Central memory CD8-positive, alpha-beta T cell (primary cell): Measurements from ENCODE around the gene PLEKHA6.

Source experiments
- ATAC-seq: fragments of 150-1000 bp; cut with Tn5 transposase; replicated peaks from 2 replicates; pipeline ENCODE4 v1.10.0; 2022; ENCODE audit warnings: mild to moderate bottlenecking, moderate FRiP score, moderate number of reproducible peaks; ENCODE audit not compliant: poor library complexity, severe bottlenecking; ENCODE audit errors: extremely low read depth
- DNase-seq, 2 donors: peaks; one replicate each; pipeline ENCODE4 v3.0.0; 2021; ENCODE audit warnings: low spot score in 2 of 2
- H3K27ac Mint-ChIP-seq: one replicate; pipeline ENCODE4 v1.8.0; 2022; ENCODE audit warnings: low read depth, mild to moderate bottlenecking, moderate library complexity, mixed read lengths
- H3K27me3 Mint-ChIP-seq: one replicate; pipeline ENCODE4 v1.8.0; 2022; ENCODE audit warnings: mixed read lengths
- H3K36me3 Mint-ChIP-seq: one replicate; pipeline ENCODE4 v1.8.0; 2022; ENCODE audit warnings: mild to moderate bottlenecking, moderate library complexity, mixed read lengths; ENCODE audit not compliant: insufficient read depth
- H3K4me1 Mint-ChIP-seq: one replicate; pipeline ENCODE4 v1.8.0; 2022; ENCODE audit warnings: mixed read lengths
- H3K4me3 Mint-ChIP-seq: one replicate; pipeline ENCODE4 v1.8.0; 2022; ENCODE audit warnings: mild to moderate bottlenecking, moderate library complexity, mixed read lengths
- H3K9me3 Mint-ChIP-seq: one replicate; pipeline ENCODE4 v1.8.0; 2022; ENCODE audit warnings: mixed read lengths

Gene PLEKHA6

DNA sequence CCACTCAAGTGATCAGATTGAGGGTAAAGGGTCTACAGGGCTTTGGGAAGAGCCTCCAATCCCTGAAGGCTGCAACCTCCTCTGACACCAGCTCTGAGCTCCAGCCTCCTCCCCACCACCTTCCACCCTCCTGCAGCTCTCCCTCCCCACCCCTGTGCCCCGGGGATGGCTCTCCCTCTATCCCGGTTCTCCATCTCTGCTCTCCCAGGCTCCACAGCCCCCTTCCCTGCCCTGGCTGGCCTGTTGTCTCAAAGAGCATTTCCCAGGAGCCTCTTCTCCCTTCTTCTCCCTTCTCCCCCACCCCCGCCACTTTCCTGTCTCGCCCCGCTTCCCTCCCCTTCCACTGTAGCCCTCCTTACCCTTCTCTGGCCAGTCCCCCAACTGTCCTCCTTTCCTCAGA is 1.1 kb downstream of the PLEKHA6 start:
- H3K4me3 Mint-ChIP-seq: no peak overlapping the region
- H3K36me3 Mint-ChIP-seq: no peaks in the 10 kb centered on the region
- peaks cover 37% of the 10 kb centered on the region for H3K27me3 Mint-ChIP-seq
- H3K27ac Mint-ChIP-seq: no peak overlapping the region
- H3K4me1 Mint-ChIP-seq: peaks cover 8% of the 10 kb centered on the region
- ATAC-seq (no peak), DNase-seq (no peak)
- no peaks in the 10 kb centered on the region for H3K9me3 Mint-ChIP-seq

GRCh38 chr1:204357551-204358490 is 1.9 kb downstream of the PLEKHA6 start:
- no peak for ATAC-seq
- Mint-ChIP-seq H3K36me3 (no peaks in the 10 kb centered on the region), H3K9me3 (no peaks in the 10 kb centered on the region), H3K4me3 (no peak overlapping the region), H3K27me3 (peaks cover 37% of the 10 kb centered on the region), H3K4me1 (peaks cover 4% of the 10 kb centered on the region), H3K27ac (no peak overlapping the region)
- no peak for DNase-seq

- no peaks in the 10 kb centered on the region for H3K9me3 Mint-ChIP-seq
These were observed 2.7 kb downstream of the PLEKHA6 start for GRCh38 chr1:204356997-204357396.

GRCh38 chr1:204355913-204356312 is 3.8 kb downstream of the PLEKHA6 start:
- ATAC-seq (no peak), DNase-seq (no peak)
- Mint-ChIP-seq H3K36me3 (no peaks in the 10 kb centered on the region), H3K4me3 (no peak overlapping the region), H3K4me1 (no peaks in the 10 kb centered on the region), H3K27me3 (peaks cover 44% of the 10 kb centered on the region), H3K9me3 (no peaks in the 10 kb centered on the region), H3K27ac (no peak overlapping the region)

More at GRCh38 chr1:204356997-204357396, 2.7 kb downstream of the PLEKHA6 start:
- H3K27ac Mint-ChIP-seq: no peak overlapping the region
- H3K36me3 Mint-ChIP-seq: no peaks in the 10 kb centered on the region
- ATAC-seq (no peak), DNase-seq (no peak)
- no peak overlapping the region for H3K4me3 Mint-ChIP-seq
- H3K27me3 Mint-ChIP-seq: peaks cover 37% of the 10 kb centered on the region
- no peaks in the 10 kb centered on the region for H3K4me1 Mint-ChIP-seq

GRCh38 chr1:204354579-204354978 is 5.2 kb downstream of the PLEKHA6 start:
- no peak overlapping the region for H3K27ac Mint-ChIP-seq
- no peak overlapping the region for H3K4me3 Mint-ChIP-seq
- H3K9me3 Mint-ChIP-seq: no peaks in the 10 kb centered on the region
- peaks cover 41% of the 10 kb centered on the region for H3K27me3 Mint-ChIP-seq
- no peak for ATAC-seq
- no peaks in the 10 kb centered on the region for H3K4me1 Mint-ChIP-seq
- no peak for DNase-seq
- no peaks in the 10 kb centered on the region for H3K36me3 Mint-ChIP-seq

GRCh38 chr1:204353213-204353910 is 6.4 kb downstream of the PLEKHA6 start:
- Mint-ChIP-seq H3K27ac (no peak overlapping the region), H3K4me3 (no peak overlapping the region), H3K36me3 (no peaks in the 10 kb centered on the region)

GRCh38 chr1:204350857-204351573 is 8.7 kb downstream of the PLEKHA6 start:
- Mint-ChIP-seq H3K4me1 (no peaks in the 10 kb centered on the region), H3K9me3 (no peaks in the 10 kb centered on the region), H3K36me3 (no peaks in the 10 kb centered on the region), H3K4me3 (no peak overlapping the region), H3K27ac (no peak overlapping the region), H3K27me3 (peaks cover 36% of the 10 kb centered on the region)
- DNase-seq (no peak), ATAC-seq (no peak)

More at GRCh38 chr1:204353213-204353910, 6.4 kb downstream of the PLEKHA6 start:
- no peak for ATAC-seq
- no peaks in the 10 kb centered on the region for H3K9me3 Mint-ChIP-seq
- DNase-seq: no peak
- H3K27me3 Mint-ChIP-seq: peaks cover 29% of the 10 kb centered on the region
- H3K4me1 Mint-ChIP-seq: no peaks in the 10 kb centered on the region

- DNase-seq (no peak), ATAC-seq (no peak)
- no peaks in the 10 kb centered on the region for H3K9me3 Mint-ChIP-seq
- peaks cover 43% of the 10 kb centered on the region for H3K27me3 Mint-ChIP-seq
- no peaks in the 10 kb centered on the region for H3K36me3 Mint-ChIP-seq
- no peak overlapping the region for H3K4me3 Mint-ChIP-seq
- no peaks in the 10 kb centered on the region for H3K4me1 Mint-ChIP-seq
- H3K27ac Mint-ChIP-seq: no peak overlapping the region
These were observed 9.4 kb downstream of the PLEKHA6 start for GRCh38 chr1:204350312-204350711.

- H3K27ac Mint-ChIP-seq: no peak overlapping the region
- H3K27me3 Mint-ChIP-seq: peaks cover 45% of the 10 kb centered on the region
- ATAC-seq: no peak
- H3K4me1 Mint-ChIP-seq: no peaks in the 10 kb centered on the region
- H3K9me3 Mint-ChIP-seq: no peaks in the 10 kb centered on the region
- H3K36me3 Mint-ChIP-seq: no peaks in the 10 kb centered on the region
- no peak for DNase-seq
- H3K4me3 Mint-ChIP-seq: no peak overlapping the region
These were observed 10.1 kb downstream of the PLEKHA6 start for GRCh38 chr1:204349602-204350001.

DNA sequence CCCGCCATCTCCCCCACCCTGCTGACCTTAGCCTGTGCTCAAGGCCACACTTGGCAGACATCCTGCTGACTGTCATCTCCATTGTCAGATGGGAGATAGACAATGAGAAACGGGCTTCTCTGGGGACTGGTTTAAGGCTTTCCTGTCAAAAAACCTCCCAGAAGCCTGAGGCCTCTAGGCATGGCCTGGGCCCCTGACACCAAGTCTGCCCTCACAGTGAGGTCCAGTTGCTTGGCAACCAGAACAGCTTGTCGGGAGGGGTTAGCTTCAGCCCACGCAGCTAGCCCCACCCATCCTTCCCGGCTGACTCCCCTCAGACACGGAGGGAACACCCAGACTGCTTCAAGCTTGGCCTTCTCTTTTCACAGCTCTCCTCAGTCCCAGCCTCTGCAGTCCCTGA is 11.0 kb downstream of the PLEKHA6 start:
- Mint-ChIP-seq H3K27ac (no peak overlapping the region), H3K36me3 (no peaks in the 10 kb centered on the region), H3K4me3 (no peak overlapping the region), H3K27me3 (peaks cover 40% of the 10 kb centered on the region), H3K4me1 (no peaks in the 10 kb centered on the region), H3K9me3 (no peaks in the 10 kb centered on the region)
- DNase-seq: no peak
- no peak for ATAC-seq

GRCh38 chr1:204348242-204348641 is 11.5 kb downstream of the PLEKHA6 start:
- no peaks in the 10 kb centered on the region for H3K9me3 Mint-ChIP-seq
- ATAC-seq: no peak
- peaks cover 44% of the 10 kb centered on the region for H3K27me3 Mint-ChIP-seq
- no peaks in the 10 kb centered on the region for H3K4me1 Mint-ChIP-seq
- no peak for DNase-seq
- no peaks in the 10 kb centered on the region for H3K36me3 Mint-ChIP-seq
- H3K4me3 Mint-ChIP-seq: no peak overlapping the region
- H3K27ac Mint-ChIP-seq: no peak overlapping the region

DNA sequence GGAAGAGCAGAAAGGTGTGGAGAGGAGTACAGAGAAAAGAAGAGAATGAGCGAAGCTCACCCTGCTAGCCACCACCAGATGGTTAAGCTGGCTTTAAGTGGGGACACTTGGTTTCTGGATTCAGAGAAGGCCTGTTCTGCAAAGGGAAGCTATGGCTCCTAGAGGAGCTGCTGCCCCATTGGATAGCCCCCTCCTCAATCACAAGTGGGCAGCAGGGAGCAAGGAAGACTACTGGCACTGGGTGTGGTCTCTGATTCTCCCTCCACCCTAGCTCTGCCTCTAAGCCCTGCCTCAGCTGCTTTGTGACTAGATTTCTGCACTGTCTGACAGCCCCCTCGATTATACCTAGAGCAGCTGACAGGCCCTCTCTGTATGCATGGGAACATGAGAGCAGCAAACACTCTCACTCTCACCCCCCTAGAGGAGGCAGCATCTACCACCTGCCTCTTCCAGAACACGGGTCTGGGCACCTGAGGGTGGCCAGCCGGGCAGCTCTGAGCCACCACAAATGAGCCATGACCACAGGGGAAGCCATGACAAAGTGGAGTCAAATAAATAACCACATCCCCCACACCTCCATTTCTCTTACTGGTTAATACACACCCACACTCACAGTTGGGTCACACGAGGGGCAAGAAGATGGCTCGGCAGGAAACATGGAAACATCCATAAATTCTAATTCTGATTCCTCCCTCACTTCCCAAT is 13.6 kb downstream of the PLEKHA6 start:
- Mint-ChIP-seq H3K4me1 (no peaks in the 10 kb centered on the region), H3K36me3 (no peaks in the 10 kb centered on the region), H3K9me3 (no peaks in the 10 kb centered on the region), H3K27me3 (peaks cover 51% of the 10 kb centered on the region), H3K4me3 (no peak overlapping the region), H3K27ac (no peak overlapping the region)
- ATAC-seq (no peak), DNase-seq (no peak)
